HG03520 (cell line): ENCODE results near the gene ASCL2.

Experiments used
- ATAC-seq: cut with Tn5 transposase; IDR thresholded peaks from one replicate; pipeline ENCODE4 v1.9.1; 2021; ENCODE audit warnings: mild to moderate bottlenecking, moderate library complexity; ENCODE audit not compliant: unreplicated experiment

ASCL2 gene

DNA sequence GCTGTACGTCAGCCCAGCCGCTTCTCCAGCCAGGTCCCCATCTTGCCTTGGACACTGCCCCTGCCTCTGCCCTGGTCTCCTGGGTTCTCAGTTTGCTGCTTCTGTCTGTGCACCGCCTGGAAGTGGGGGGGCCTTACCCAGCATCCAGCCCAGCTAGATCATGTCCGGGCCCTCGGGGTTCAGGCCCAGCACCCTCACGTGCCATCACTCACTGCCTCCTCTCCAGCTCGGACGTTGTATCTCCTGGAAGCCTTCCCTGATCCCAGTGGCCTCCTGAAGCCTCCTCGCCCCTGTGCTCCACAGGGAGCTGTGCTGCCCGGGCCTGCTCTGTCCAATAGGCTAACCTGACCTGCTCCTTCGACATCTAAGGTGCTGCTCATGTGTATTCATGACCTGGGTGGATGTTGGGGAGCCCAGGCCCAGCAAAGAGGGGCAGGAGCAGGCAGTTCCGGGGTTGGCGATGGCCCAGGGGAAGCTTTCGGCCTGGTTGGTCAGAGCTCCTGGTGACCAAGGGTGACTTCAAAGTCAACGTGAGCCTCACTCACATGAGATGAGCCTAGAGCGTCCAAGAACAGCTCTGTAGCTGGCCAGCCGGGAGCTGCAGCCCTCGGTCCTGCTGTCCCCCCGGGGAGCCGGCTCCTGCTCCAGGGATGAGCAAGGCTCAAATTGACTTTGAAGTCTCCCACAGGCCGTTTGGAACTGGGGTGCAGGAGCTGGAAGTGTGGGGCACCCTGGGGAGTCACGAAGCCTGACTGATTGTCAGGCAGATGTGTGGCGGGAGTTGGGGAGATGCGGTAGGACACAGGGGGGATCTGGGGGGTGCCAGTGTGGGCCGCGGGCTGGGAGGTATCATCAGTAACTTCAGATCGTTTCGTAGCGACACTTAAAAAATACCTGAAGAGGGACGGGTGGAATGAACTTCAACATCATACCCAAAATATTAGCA, 5.2 kb upstream of the ASCL2 start:
- ATAC-seq: no peak

- no peak for ATAC-seq
These were observed 3.4 kb upstream of the ASCL2 start for GRCh38 chr11:2273771-2274170.

- ATAC-seq: no peak
These were observed 2.9 kb upstream of the ASCL2 start for GRCh38 chr11:2273311-2273710.

DNA sequence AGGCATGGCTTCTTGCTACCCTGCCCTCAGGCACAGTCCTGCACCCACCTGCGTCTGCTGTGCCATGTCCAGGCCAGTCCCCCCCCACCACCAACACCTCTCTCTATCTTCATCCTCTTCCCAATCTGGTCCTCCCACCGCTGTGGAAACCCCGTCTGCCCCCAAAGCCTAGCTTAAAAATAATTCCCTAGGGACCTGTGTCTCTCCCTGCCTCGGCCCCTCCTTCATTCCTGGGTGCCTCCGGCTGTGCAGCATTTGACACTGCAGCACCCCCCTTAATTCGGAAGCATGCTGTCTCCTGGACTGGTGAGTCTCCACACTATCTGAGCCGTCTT, 2.5 kb upstream of the ASCL2 start:
- ATAC-seq: no peak

GRCh38 chr11:2272228-2272945, 2.0 kb upstream of the ASCL2 start:
- ATAC-seq: no peak

DNA sequence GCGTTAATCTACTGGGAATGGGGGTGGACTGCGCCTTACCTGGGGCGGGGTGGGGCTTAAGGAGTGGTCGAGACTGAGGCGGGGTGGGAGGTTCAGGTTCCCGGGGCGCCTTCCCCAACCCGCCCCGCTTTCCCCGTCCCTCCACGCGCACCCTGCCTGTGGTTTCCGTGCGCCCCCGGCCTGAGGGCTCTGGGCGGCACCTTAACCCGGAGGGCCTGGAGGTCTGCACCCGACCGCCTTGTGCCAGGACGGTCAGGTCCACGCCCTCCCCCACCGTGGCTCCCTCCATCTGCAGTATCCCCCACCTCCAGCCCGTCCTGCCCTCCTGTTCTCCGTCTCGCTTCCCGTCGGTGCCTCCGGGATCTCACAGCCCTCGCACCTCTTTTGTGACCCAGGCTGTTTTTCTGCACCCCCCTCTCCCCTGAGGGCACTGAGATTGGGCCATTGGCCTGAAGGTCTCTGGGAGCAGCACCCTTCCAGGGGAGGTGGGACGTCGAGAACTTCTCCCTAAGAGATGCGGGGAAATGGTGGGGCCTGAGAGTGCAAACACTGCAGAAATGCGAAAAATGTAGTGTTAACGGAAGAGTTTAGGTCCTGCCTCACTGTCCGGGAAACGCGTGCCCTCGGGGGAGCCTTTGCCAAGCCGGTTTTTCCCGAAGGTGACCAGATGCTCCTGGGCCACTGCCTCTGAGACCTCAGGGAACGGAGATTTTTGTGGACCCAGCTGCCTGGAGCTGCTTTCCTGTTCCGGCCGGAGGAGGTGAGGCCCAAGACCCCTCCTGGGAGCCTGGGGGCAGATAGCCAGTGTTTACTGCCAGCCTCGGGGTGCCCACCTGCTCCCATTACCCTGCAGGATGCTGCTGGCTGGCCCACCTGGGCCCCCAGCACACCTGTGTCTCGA, 1.2 kb upstream of the ASCL2 start:
- ATAC-seq: no peak

DNA sequence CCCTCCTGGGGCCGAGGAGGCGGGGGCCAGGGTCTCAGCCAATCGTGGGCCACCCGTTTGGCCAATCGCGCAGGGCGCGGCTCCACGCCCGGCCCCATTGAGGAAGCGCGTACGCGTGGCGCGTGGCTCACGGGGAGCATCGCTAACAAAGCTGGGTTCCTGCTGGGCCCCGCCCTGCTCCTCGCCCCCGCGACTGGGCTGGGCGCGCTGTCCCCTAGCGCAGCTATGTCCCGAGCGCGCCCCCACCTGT, 614 bp upstream of the ASCL2 start:
- ATAC-seq: no peak

- ATAC-seq: no peak
These were observed 627 bp downstream of the ASCL2 start for GRCh38 chr11:2269601-2270321.

DNA sequence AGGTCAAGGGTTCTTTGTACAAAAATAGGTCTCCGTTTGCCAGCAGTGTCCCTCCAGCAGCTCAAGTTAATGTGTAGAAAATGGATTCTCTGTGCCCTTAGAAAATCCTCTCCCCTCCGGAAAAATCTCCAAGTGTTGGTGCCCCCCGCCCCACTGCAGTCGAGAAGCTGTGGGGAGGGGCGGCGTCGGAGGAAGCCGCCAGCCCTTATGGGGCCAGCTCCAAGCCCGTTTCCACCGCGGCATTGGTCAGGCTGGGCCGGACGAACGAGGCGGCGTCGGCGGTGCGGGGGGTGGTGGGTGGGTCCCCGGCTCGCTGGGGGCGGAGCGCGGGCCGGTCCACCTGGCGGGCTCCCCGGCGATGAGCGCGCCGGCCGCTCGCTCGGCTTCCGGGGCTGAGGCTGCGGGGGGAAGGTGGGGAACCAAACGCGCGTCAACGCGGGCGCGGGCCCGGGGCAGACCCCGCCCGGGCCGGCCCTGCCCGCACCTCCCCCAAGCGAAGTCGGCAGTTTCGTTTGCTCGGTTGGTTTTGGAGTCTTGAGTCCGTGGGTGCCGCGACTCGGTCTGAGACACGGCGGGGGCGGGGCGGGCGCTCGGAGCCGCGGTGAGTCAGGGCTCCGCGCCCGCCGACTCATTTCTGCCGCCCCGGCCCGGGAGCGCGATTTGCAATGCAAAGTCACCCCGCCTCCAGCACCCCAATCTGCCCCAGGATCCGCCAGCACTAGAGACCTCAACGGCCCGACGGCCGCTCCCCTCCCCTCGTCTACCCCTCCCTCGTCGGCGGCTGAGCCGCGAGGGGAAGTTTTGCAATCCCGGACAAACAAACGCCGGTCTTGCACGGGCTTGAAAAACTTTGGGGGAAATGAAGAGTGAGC, 1.4 kb downstream of the ASCL2 start:
- no peak for ATAC-seq

GRCh38 chr11:2267851-2268728, 2.3 kb downstream of the ASCL2 start:
- no peak for ATAC-seq

- ATAC-seq: no peak
These were observed 3.0 kb downstream of the ASCL2 start for GRCh38 chr11:2267306-2267850.

- ATAC-seq: no peak
These were observed 3.6 kb downstream of the ASCL2 start for GRCh38 chr11:2266586-2267305.

GRCh38 chr11:2265854-2266585, 4.4 kb downstream of the ASCL2 start:
- ATAC-seq: no peak

GRCh38 chr11:2265396-2265795, 5.0 kb downstream of the ASCL2 start:
- ATAC-seq: no peak

DNA sequence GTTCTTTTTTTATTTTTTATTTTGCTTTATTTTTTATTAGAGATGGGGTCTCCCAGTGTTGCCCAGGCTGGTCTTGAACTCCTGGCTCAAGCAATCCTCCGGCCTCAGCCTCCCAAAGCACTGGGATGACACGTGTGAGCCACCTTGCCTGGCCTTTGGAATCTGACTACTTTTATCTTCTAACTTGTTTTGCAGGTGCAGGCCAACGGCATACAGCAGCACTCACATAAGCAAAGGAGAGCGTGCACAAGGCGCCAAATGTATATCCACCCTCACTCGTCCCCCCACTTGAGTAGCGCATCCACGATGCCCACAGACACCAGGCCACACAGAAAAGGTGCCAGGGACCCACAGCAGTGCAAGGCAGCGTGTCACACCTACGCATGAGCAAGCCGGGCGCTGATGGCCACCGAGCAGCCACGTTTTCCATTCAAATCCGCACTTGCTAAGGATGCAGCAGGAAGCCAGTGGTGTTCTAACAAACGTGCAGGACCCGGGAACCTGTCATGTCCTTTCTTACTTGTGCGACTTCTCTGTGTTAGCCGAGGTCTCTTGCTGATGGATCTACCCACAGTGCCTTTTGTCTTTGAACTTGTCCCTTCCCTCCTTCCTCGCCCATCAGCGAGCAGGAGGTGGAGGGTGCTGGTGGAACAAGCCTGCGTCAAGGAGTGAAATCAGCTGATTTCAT, 5.9 kb downstream of the ASCL2 start:
- ATAC-seq: no peak

DNA sequence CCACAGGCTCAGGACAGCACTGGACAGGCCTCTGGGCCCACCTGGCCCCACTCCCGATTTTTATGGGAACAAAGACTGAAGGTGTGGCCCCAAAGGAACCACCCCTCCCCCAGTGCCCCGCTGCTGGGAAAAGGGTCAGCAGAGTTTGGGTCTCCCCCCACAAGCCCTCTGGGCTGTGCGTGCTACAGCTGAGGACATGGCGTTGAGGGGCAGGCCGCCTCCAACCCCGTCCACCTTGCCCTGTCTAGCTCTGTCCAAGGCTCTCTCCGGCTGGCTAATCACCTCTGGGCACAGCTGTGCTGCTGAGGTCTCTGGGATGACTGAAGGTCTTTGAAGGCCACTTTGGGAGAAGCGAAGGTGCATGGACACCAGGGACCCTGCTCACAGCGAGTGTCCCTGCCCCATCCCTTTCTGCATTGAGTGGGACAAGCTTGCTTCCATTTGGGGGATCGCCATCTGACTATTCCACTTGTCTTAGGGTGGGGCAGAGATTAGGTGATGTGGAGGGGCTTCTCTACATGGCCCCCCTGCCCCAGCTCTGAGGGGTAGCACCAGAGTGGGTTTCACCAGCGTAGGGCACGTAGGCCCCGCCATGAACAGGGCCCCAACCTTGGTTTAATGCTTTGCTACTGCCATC, 6.5 kb downstream of the ASCL2 start:
- no peak for ATAC-seq
